Measurements from ENCODE around the gene IL18RAP.

The IL18RAP gene, protein sequence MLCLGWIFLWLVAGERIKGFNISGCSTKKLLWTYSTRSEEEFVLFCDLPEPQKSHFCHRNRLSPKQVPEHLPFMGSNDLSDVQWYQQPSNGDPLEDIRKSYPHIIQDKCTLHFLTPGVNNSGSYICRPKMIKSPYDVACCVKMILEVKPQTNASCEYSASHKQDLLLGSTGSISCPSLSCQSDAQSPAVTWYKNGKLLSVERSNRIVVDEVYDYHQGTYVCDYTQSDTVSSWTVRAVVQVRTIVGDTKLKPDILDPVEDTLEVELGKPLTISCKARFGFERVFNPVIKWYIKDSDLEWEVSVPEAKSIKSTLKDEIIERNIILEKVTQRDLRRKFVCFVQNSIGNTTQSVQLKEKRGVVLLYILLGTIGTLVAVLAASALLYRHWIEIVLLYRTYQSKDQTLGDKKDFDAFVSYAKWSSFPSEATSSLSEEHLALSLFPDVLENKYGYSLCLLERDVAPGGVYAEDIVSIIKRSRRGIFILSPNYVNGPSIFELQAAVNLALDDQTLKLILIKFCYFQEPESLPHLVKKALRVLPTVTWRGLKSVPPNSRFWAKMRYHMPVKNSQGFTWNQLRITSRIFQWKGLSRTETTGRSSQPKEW

DNA sequence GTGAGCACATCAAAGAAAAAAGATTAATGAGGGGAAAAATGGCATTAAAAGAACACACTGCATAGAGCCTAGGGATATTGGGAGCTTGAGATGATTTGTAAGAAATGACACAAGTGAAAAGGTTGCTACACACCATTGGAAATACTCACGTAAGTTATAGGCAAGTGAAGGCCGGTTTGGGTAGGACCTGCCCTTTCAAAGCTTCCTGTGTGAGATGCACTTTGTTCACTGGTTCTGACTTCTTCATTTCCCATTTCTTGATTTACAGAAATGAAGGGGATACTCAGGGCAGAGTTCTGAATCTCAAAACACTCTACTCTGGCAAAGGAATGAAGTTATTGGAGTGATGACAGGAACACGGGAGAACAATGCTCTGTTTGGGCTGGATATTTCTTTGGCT is at the start of gene IL18RAP:
Gene IL18RAP, plus strand, starts transcription at position 251 of the 400 bp plus-strand sequence. Its CDS starts 118 bp downstream, at position 369.
- in situ Hi-C loops (cut with MboI; ENCODE audit: low pct_unique_long_range_greater_than_20kb, low sequenced_read_pairs): no loop called here
- DNase-seq: no peak

DNA sequence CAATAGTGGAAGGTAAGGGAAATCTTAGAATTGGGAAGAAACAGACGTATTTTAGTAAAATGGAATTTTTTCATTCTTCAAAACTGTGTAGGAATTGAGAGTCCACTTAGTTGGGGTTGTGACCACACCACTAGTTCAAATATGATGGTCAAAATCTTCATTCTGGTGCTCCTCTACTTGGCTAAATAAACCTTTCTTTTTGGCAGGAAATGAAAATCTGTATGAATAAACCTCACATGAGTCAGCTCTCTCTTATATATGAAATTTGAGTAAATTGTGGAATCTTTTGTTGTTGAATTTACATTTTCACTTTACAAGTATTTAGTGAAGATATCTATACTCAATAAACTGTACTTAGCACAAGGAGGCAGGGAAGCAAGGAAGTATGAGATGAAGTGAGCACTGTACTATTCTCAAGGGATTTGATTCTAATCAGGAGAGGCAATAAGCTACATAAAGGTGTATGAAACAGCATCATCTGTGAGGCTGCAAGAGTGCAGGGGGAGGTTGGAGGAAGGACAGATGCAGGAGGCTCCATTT is 46.8 kb upstream of the IL18RAP start:
- in situ Hi-C loops (cut with MboI; ENCODE audit: low pct_unique_long_range_greater_than_20kb, low sequenced_read_pairs): no loop called here
- no peak for DNase-seq

DNA sequence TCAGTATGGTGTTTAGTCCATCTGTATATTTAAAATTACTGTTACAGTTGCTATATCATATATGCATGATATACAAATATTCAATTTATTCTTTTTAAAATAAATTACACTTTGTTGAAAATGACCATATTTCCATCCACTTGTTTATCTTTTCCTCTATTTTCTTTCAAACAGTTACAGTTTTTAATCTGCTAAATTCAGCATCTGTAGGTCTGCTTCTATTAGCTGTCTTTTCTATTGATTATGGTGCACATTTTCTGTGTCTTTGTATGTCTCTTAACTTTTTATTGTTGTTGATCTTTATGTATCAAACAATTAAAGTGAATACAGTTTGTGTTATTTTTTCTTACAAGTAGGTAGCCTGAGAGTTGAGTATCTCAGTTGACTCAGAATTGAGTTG is 39.2 kb upstream of the IL18RAP start:
- no peak for DNase-seq
- in situ Hi-C loops (cut with MboI; ENCODE audit: low pct_unique_long_range_greater_than_20kb, low sequenced_read_pairs): no loop called here

DNA sequence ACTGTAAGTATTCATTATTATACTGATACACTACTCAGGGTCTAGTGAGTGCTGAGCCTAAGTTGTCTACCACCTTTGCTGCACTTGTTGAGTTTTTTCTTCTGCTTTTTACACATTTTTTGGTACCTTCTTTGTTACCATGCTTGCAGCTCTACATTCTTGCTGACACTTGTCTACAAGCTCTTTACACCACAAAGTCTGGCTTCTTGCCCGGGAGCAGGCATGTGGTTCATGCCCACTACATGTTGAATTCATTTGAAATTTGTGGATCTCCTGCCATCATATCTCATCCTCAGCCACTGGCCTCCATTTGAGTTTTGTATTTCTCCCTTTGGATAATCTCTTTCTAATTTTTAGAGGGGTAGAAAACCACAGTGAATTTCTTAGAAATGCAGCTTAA is 37.4 kb upstream of the IL18RAP start:
- in situ Hi-C loops (cut with MboI; ENCODE audit: low pct_unique_long_range_greater_than_20kb, low sequenced_read_pairs): no loop called here

DNA sequence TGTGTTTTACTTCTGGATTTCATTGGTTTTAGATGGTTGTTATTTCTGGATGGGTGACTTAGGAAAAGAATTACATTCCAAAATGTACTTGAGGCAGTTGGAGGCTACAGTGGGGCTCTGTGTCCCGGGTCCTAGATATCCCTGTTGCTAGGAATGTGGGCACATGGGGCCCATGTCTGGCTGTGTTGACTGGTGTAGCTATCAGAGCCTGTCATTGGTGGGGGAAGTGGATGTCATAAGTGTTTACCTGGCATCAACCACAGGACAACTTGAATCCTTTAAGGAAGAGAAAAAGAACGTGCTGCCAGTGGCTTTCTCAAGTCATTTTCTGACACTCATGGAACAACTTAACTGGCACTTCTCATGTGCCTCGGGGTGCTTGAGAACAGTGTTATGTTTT is 37.0 kb upstream of the IL18RAP start:
- in situ Hi-C loops (cut with MboI; ENCODE audit: low pct_unique_long_range_greater_than_20kb, low sequenced_read_pairs): no loop called here

More for the DNA sequence above, 37.4 kb upstream of the IL18RAP start:
- no peak for DNase-seq

DNA sequence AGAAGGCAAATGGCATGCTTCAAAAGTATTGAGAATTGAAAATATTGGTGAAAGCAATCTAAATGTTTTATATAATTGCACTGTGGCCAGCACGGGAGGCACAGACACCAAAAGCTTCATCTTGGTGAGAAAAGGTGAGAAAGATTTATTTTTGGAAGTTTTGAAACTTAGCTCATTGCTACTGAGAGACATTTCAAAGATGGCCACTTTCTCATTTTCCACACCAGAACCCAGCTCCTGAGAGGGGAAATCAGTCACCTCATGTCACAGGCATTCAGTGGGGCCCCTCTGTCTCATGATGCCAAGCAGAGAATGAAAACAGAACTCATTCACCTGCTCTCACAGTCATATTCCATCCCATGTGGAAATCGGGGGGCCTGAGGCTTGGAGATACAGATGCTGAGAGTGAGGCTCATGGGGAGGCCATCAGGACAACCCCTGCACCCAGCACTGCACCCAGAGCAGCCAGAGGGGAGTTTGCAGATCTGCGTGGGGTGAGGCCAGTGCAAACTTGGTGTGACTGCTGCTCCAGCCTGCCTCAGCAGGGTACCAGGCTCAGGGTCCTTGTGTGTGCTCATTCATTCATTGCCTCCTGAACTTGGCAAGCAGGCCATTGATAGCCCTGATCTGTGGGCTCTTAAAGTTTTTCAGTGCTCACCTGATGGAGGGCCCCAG is 36.0 kb upstream of the IL18RAP start:
- no peak for DNase-seq
- in situ Hi-C loops (cut with MboI; ENCODE audit: low pct_unique_long_range_greater_than_20kb, low sequenced_read_pairs): no loop called here

More for the DNA sequence above, 37.0 kb upstream of the IL18RAP start:
- DNase-seq: no peak

DNA sequence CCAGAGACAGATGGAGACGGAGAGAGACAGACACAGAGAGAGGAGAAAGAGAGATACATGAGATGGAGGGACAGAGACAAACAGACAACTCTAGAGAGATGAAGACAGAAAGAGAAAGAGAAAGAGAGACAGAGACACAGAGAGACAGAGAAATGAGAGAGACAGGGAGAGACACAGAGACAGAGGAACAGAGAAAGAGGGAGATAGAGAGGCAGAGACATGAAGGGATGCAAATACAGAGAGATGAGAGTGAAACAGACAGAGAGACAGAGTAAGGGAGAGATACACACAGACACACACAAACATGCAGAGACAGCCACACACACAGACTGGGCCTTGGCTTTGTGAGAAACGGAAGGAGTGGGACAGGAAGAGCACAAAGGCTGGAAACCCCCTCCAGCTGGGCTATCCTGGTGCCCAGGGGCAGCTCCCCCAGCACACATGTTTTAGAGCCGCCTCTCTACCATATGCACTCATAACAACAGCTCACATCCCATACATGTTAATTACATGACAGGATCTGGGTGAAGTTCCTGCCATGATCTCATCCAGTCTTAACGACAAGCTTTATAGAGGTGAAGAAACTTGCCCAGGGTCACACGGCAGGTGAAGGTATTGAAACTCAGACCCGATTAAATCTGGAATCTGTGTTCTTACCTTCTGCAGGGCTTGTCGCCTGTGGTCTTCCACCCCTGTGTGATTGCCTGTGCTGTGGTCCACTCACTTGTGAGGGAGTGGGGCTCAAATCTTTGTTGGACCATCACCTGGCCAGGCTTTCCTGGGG is 35.0 kb upstream of the IL18RAP start:
- no peak for DNase-seq
- in situ Hi-C loops (cut with MboI; ENCODE audit: low pct_unique_long_range_greater_than_20kb, low sequenced_read_pairs): no loop called here

DNA sequence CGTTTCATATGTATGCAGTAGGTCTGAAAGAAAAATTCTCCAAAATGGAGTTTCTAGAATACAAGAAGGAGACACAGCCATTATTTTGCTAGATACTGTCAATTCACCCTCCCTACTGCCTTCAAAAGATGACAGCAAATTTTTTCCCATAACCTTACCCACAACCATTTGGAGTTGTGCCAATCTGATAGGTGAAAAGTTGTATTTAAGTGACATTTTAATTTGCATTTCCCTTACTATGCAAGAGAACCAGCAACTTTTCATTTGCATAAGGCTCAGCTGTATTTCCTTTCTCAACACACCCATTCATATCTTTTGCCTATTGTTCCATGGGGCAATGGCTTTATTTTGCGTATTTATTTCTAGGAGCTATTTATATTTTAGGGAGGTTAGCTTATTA is 31.4 kb upstream of the IL18RAP start:
- in situ Hi-C loops (cut with MboI; ENCODE audit: low pct_unique_long_range_greater_than_20kb, low sequenced_read_pairs): no loop called here
- DNase-seq: peak; percentile 40

DNA sequence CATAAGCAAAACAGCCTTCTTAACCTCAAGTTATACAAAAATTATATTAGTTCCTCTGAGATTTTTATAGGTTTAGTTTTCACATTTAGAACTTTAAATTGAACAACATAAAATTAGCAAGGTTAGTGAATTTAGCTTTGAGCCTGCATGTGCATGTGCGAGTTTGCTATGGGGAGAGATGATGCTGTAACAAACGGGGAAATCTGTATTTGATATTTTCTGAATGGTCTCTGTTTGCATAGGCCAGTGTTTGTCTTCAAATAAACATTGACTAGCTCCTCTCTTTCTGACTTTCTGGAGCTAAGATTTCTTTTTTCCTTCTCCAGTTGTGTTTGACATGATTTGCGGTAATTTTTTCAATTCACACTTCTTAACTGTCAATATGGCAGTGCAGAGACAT is 30.9 kb upstream of the IL18RAP start:
- in situ Hi-C loops (cut with MboI; ENCODE audit: low pct_unique_long_range_greater_than_20kb, low sequenced_read_pairs): no loop called here
- no peak for DNase-seq

DNA sequence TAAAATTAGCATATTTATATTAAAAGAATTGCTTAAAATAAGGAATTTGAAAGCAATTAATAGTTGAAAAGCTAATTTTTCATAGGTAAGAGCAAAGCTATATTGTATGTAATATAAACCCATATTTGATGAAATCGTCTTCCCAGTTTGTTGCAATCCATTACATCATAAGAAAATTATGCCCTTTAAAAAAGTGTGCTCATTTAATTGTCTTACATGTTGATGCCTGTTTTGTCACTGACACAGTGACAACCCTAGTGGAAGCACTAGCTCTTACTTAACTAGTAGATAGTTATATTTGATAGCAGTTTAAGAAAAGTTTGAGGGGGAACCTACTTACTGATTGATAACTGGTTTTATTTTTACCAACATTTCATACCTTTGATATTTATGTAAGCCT is 30.0 kb upstream of the IL18RAP start:
- in situ Hi-C loops (cut with MboI; ENCODE audit: low pct_unique_long_range_greater_than_20kb, low sequenced_read_pairs): no loop called here

DNA sequence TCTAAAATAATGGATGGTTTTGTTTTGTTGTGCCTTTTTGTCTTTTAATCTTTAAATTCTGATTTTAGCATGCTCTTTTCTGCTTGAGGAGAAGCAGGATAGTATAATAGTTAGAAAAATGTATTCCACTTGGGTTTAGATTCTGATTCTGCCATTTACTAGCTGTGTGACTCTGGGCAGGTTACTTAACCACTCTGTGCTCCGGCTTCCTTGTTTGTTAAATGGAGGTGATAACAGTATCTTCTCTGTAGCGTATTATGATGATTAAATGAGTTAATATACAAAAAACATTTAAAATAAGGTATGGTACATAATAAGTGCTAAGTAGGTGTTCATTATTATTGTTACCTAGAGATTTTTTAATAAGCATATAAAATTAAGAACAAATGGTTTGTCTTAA is 26.9 kb upstream of the IL18RAP start:
- in situ Hi-C loops (cut with MboI; ENCODE audit: low pct_unique_long_range_greater_than_20kb, low sequenced_read_pairs): no loop called here

More for the DNA sequence above, 30.0 kb upstream of the IL18RAP start:
- no peak for DNase-seq

DNA sequence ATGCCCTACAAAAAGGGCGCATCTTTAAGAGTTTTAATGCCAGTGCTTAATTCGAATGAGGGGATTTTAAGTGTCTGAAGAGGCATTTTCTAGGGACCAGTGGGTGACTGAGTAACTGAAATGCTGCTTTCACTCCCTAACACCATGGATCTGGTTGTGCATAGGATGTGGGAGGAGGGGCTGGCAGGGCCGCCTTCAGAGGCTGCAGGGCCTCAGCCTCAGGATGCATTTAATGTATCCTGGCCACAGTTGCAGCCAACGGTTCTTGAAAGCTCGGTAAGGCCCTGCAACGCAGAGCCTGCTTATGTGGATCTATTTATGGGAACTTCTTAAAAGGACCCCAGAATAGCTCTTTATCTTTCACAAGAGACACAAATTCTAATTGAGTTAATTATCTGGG is 25.8 kb upstream of the IL18RAP start:
- in situ Hi-C loops (cut with MboI; ENCODE audit: low pct_unique_long_range_greater_than_20kb, low sequenced_read_pairs): no loop called here
- DNase-seq: peak; percentile 41

More for the DNA sequence above, 26.9 kb upstream of the IL18RAP start:
- no peak for DNase-seq

DNA sequence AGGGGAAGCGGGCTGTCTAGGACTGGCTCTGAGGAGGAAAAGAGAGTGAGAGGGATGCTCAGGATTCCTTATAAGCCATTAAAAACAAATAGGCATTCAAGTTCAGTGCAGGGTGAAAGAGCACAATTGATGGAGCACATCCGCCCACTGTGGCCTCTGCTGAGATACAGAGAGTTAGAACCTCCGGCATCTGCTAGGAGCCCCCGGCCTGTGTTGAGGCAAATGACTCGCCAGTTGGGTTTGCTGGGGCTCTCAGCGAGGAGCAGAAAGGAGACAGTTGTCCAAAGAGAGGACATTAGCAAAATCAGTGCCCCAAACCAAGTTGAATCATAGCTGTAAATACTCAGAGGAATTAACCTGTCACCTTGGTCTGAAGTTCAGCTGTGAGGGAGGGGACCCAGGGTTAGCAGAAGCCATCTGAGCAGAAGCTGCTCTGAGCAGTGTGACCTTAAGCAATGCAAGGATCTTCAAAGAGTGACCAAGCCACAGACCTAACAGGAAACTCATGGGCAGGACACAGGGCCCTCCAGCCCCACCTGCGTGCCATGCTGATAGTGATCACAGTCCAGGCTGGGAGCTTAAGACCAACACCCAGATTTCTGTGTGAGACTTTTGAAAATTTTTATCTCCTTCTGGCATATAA is 23.3 kb upstream of the IL18RAP start:
- in situ Hi-C loops (cut with MboI; ENCODE audit: low pct_unique_long_range_greater_than_20kb, low sequenced_read_pairs): no loop called here
- DNase-seq: no peak

DNA sequence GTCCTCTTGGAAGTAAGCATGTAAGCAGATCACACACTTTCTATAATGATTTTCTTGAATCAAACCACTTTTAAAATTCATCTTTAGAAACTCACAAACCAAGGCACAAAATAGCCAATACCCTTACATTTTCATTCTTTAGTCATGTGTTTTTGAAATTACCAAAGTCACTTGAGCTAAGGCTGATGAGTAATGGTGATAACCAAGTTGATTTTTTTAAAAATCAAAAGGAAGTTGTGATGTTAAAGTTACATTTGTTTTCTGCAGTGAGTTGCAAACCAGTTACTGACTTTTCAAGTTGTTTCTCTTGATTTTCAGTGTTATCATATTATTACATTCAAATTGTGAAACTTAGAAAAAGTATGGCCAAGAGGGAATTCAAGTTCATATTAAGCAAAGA is 21.5 kb upstream of the IL18RAP start:
- in situ Hi-C loops (cut with MboI; ENCODE audit: low pct_unique_long_range_greater_than_20kb, low sequenced_read_pairs): no loop called here
- no peak for DNase-seq

DNA sequence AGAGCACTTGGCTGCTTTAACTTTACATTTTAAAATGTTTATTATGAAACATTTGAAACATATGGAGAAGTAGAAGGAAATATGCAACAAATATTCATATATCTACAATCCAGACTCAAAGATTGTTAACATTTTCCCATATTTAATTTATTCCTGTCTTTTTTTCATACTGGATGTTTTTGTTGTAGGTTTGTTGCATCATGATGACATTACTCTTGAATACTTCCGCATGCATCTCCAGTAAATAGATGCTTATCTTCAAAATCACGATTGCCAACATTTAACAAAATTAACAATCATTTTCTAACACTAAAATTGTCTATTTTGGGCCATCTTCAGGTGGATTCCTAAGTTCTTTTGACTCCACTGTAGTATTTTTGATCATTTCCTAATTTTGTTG is 21.1 kb upstream of the IL18RAP start:
- no peak for DNase-seq
- in situ Hi-C loops (cut with MboI; ENCODE audit: low pct_unique_long_range_greater_than_20kb, low sequenced_read_pairs): no loop called here

DNA sequence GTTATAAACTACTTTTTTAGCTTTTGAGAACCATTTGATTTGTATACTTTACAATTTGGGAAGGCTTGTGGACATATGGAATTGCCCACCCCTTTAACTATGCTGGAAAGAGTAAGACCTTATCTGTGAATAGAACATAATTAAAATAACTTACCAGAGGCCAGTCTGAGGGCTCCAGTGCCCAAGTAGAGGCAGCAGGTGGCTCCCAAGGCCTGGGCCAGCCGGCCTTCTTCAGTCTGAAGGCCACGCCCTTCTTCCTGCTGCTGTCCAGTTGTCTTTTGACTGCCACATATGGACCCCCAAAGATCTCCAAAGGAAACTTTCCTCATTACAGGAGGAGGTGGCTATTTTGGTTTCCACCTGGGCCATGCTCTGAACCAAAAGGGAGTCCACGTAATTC is 12.0 kb upstream of the IL18RAP start:
- in situ Hi-C loops (cut with MboI; ENCODE audit: low pct_unique_long_range_greater_than_20kb, low sequenced_read_pairs): no loop called here

DNA sequence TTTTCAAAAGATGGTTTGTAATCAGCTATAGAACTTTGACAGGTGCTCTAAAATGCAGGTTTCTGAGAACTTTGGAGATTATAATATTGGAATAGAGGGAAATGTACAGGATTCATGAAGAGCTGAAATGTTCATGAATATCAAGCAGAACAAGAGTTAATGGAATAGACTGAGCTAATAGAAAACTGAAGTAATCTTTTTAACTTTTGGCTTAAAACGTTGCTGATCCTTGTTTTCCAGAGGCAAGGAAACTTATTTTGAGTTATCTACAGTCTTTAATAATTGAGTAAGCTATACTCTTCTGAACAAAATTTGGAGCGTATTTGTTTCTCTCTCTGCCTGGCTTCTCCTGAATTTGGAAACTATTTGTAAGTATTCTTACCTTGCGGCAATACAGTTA is 10.8 kb upstream of the IL18RAP start:
- in situ Hi-C loops (cut with MboI; ENCODE audit: low pct_unique_long_range_greater_than_20kb, low sequenced_read_pairs): no loop called here
- DNase-seq: no peak

More for the DNA sequence above, 12.0 kb upstream of the IL18RAP start:
- no peak for DNase-seq

DNA sequence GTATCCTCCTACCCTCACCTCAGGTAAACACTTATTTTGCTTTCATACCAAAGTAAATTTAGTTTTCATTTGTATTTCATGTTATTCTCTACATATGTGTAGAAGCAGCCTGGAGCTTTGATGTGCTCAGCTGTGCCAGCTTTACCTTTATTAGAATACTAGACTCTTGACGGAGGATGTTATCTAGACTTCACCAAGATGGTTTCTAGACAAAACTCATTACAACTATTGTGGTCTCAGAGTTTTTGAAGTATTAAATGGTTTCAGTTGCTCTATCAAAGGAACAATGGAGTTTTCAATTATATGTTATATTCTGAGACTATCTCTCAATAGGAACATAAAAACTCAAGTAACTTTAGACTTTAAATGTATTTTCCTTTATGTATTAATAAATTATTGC is 5.0 kb upstream of the IL18RAP start:
- DNase-seq: no peak
- in situ Hi-C loops (cut with MboI; ENCODE audit: low pct_unique_long_range_greater_than_20kb, low sequenced_read_pairs): no loop called here

Measured in KBM-7 (cell line).